NCI-H82 treated with DMSO at 0.1 percent for 48 hours (cell line): Measurements from ENCODE around the gene TRIP12.
"Not testable (repeated sequence)": the region's sequence is repeated elsewhere in the genome, so short reads cannot be mapped to it uniquely, and the experiment has no call there.

Source experiments
- DNase-seq: peaks from one replicate; lab custom pipeline; 2025; ENCODE audit not compliant: unreplicated experiment; lab: John Stamatoyannopoulos, UW

Gene TRIP12

DNA sequence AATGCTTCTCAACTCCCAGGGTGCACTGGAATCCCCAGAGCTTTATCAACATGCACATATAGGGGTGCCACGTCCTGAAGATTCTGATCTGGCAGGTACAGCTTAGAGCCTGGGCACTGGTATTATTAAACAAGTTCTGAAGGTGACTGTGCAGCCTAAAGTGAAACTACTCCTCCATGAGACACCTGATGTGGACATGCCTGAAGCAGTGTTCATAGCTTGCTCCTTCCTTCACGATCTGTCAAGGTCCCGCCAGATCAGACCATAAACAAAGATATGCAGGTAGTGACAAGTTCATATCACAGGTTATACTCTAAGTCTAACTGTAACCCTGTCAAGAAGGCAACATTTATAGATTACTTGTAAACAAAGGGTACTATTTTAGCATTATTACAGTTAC, 142.2 kb downstream of the TRIP12 start:
- DNase-seq = no peak

- DNase-seq = no peak
These were observed 144.1 kb downstream of the TRIP12 start for GRCh38 chr2:229777716-229778115.

DNA sequence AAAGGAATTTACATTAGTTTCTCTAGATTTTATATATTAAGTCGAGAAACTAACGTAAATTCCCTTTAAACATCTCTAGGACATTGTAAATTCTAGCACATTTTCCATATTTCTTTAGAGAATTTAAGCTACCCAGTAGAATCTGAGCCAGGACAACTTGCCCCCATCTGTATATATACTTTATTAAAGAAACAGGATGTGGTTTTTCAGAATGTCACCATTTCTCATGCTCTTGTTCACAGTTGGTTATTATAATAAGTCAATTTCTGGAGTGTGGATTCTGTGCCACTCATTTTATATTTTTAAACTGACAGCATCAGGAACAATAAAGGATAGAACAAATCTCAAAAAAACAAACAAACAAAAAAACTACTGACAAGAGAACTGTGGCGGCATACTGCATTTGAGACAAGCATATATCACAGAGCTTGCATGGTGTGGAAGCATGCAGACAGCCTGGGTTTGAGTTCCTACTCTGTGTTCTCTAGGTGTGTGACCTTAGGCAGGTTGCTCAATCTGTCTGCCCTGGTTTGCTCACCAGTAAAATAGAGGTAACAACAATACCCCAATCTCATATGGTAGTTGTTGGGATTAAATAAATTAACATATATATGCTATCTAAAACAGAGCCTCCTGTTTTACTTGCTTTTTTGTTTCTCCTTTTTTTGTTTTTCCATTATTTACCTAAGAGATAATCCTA, 146.0 kb downstream of the TRIP12 start:
- no peak for DNase-seq

DNA sequence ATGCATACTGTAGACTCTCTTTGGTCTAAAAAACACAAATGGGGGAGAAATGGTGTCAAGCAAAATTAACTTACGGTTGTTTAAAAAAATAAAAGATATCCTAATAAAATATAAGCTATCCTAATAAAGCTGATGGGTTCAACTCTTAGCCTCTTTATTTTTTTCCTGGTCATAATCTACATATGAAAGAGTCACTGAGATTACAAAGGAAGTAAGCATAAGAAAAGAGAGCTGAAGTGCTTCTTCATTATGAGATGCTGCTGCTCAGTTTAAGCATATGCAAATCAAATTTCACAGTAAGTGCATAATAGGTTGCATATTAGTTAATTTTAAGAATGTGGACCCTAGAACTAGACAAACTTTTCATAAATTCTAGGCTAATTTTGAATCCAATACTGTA, 147.6 kb downstream of the TRIP12 start:
- no peak for DNase-seq

- no peak for DNase-seq
These were observed 153.6 kb downstream of the TRIP12 start for GRCh38 chr2:229768235-229768634.

- DNase-seq = no peak
These were observed 156.1 kb downstream of the TRIP12 start for GRCh38 chr2:229765721-229766120.

- DNase-seq = no peak
These were observed 160.1 kb downstream of the TRIP12 start for GRCh38 chr2:229761663-229762062.

- not testable (repeated sequence) for DNase-seq
These were observed 164.3 kb downstream of the TRIP12 start for GRCh38 chr2:229757462-229757861.

- no peak for DNase-seq
These were observed 168.7 kb downstream of the TRIP12 start for GRCh38 chr2:229752970-229753729.

- DNase-seq = no peak
These were observed 172.0 kb downstream of the TRIP12 start for GRCh38 chr2:229749779-229750178.

GRCh38 chr2:229748950-229749349, 172.9 kb downstream of the TRIP12 start:
- DNase-seq = no peak

- not testable (repeated sequence) for DNase-seq
These were observed 179.1 kb downstream of the TRIP12 start for GRCh38 chr2:229742691-229743090.

DNA sequence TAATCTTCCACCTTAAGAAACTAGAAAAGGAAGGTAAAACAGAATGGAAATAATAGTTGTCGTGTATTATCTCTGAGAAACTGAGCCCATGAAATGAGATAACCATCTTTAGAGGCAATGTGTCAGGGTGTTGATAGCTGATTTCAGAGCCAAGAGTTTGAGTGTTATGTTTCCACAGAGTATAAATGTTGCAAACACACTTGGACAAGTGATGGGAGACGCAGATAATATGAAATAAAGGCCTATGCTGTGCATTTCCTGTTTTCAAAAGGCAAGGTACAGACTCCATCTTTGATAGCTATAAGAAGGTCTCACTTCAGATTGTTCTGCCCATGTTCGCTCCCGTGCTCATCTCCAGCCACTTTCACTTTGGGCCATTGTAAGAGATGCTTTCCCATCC, 181.5 kb downstream of the TRIP12 start:
- no peak for DNase-seq

GRCh38 chr2:229738024-229738625, 183.7 kb downstream of the TRIP12 start:
- DNase-seq = no peak

DNA sequence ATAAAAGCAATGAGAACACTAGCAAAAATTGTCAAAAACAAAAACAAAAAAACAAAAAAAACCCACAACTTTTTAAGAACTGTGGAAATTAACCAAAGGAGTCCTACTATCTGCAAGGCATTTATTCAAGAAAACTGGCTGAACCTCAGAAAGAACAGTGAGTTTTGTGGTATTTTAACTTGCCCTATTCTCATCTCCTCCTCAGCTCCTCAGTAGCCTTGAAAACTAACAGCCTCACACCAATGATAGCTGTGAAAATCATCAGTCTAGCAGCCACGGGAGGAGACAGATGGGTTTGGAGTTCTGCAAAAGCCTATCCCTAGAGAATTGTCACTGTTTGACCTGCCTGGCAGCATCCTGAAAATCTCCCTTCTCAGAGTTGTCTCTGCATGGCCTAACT, 187.4 kb downstream of the TRIP12 start:
- no peak for DNase-seq

DNA sequence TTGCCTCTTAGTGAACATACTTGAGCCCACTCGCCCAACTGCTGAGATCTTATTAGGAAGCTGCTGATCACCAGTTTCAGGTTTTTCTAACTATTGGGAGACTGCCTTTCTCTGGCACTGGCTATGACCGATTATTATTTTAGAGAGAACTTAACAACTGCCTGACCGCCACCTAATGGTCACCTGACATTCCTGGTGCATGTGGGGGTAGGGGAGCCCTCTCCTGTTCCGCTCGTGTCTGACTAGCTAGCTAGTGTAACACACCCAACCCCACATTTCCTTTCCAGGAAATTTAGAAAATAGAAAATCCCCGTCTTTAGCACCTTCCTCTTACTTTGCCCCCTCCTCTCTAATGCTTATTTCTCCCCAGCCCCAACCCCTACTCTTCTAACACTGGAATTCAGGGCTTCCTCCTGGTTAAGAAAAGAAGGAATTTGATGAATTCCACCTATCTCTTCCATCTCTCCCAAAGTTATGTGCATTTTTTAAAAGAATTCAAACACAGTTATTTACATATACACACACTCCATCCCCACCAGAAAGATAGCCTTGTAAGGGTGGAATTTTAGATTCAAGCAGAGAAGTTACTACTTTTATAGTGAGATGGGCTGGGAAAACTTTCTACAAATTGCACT, 188.1 kb downstream of the TRIP12 start:
- DNase-seq = no peak

- DNase-seq = no peak
These were observed 188.9 kb downstream of the TRIP12 start for GRCh38 chr2:229732897-229733296.

DNA sequence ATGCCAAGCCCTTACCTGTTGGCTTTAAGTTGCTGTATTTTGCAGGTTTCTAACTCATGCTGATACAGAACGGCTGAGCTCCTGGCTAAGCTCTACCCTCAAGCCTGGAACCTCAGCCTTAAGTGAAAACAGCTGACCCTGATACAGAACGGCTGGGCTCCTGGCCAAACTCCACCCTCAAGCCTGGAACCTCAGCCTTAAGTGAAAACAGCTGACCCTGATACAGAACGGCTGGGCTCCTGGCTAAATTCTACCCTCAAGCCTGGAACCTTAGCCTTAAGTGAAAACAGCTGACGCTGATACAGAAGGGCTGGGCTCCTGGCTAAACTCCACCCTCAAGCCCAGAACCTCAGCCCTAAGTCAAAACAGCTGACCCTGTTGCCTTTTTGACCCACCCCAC, 189.9 kb downstream of the TRIP12 start:
- no peak for DNase-seq

DNA sequence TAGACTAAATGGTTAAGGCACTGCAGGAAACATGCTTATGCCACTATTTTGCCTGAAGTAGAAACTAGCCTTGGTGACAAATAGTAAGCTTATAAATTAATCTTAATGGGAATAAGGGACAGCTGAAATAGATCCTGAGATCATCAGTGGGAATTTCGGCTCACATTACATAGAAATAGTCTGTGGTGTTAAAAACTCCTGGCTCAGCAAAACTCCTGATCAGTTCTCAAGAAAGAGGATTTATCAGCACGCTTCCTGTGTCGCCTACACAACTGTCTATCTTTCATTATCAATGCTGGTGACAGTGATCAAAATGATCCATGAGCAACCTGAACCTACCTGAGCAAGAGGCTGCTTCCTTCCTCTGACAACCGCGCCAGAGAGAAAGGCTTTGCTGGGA, 190.4 kb downstream of the TRIP12 start:
- no peak for DNase-seq

- no peak for DNase-seq
These were observed 193.4 kb downstream of the TRIP12 start for GRCh38 chr2:229728370-229728769.

DNA sequence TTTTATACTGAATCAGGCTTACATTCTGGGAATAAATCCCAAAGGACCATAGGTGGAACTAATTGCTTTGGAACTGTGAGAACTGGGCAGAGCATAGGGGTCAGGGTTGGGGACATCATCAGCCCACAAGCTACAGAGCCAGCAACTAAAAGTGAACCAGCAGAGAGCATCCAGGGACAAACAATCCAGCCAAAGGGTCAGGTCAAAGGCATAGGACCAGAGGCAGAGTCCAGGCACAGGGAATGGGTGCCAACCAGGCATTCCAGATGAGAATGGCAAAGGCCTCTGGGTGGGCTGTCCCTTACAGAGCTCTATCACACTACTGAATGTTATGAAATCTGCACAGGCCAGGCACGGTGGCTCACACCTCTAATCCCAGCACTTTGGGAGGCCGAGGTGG, 195.2 kb downstream of the TRIP12 start:
- DNase-seq = no peak
